GM23248 (cell line): ENCODE data around the gene FIP1L1. TPM values are rescaled to one million over a fixed set of nuclear protein-coding genes. Genes with fewer than 3 reads are reported as not detected.

ENCODE experiments used
- DNase-seq: peaks from one replicate; pipeline ENCODE4 v3.0.0-alpha.2; 2015
- H2AFZ ChIP-seq: fragments of 200-600 bp; sonication (generic); 2 replicates; pipeline ENCODE4 v1.6.1; 2016; ENCODE audit warnings: antibody characterized with exemption
- H3F3A ChIP-seq: fragments of 200-600 bp; sonication (generic); 2 replicates; pipeline ENCODE4 v1.6.1; 2016; ENCODE audit warnings: mild to moderate bottlenecking, antibody characterized with exemption, mixed run types; ENCODE audit not compliant: insufficient read depth
- H3K27ac ChIP-seq: fragments of 200-600 bp; sonication (generic); 2 replicates; pipeline ENCODE4 v1.5.1; 2016; ENCODE audit warnings: mild to moderate bottlenecking
- H3K27me3 ChIP-seq: fragments of 200-600 bp; sonication (generic); replicated peaks from 2 replicates; pipeline ENCODE4 v1.6.1; 2016; ENCODE audit warnings: mild to moderate bottlenecking; ENCODE audit not compliant: insufficient read depth
- H3K36me3 ChIP-seq: fragments of 200-600 bp; sonication (generic); 2 replicates; pipeline ENCODE4 v1.6.1; 2016; ENCODE audit warnings: low read depth, mild to moderate bottlenecking
- H3K4me1 ChIP-seq: fragments of 200-600 bp; sonication (generic); 2 replicates; pipeline ENCODE4 v1.6.1; 2016; ENCODE audit warnings: mild to moderate bottlenecking; ENCODE audit not compliant: insufficient read depth
- H3K4me2 ChIP-seq: fragments of 200-600 bp; sonication (generic); one replicate; pipeline ENCODE4 v1.6.1; 2016; ENCODE audit warnings: mild to moderate bottlenecking; ENCODE audit not compliant: unreplicated experiment
- H3K4me3 ChIP-seq: fragments of 200-600 bp; sonication (generic); 2 replicates; pipeline ENCODE4 v1.5.1; 2016; ENCODE audit warnings: mild to moderate bottlenecking
- H3K79me2 ChIP-seq: fragments of 200-600 bp; sonication (generic); 2 replicates; pipeline ENCODE4 v1.6.1; 2016; ENCODE audit warnings: mild to moderate bottlenecking; ENCODE audit not compliant: insufficient read depth
- H3K9ac ChIP-seq: fragments of 200-600 bp; sonication (generic); 2 replicates; pipeline ENCODE4 v1.6.1; 2016; ENCODE audit warnings: mild to moderate bottlenecking
- H3K9me2 ChIP-seq: fragments of 200-600 bp; sonication (generic); 2 replicates; pipeline ENCODE4 v1.6.1; 2016; ENCODE audit warnings: mixed run types, mild to moderate bottlenecking, moderate library complexity; ENCODE audit not compliant: insufficient read depth
- H3K9me3 ChIP-seq: fragments of 200-600 bp; sonication (generic); one replicate; pipeline ENCODE4 v1.6.1; 2017; ENCODE audit warnings: low read depth
- H4K20me1 ChIP-seq: fragments of 200-600 bp; sonication (generic); 2 replicates; pipeline ENCODE4 v1.6.0; 2016; ENCODE audit not compliant: insufficient read depth
- EZH2 ChIP-seq: fragments of 200-600 bp; sonication (generic); IDR thresholded peaks from 2 replicates; pipeline ENCODE4 v1.6.1; 2018; ENCODE audit warnings: antibody characterized with exemption, mild to moderate bottlenecking; ENCODE audit not compliant: insufficient read depth, poor library complexity, severe bottlenecking
- EZH2phosphoT487 ChIP-seq: fragments of 200-600 bp; sonication (generic); IDR thresholded peaks from 2 replicates; pipeline ENCODE4 v1.6.1; 2018; ENCODE audit warnings: antibody characterized with exemption, moderate library complexity, mild to moderate bottlenecking, low read depth; ENCODE audit not compliant: insufficient read depth
- WGBS, 2 experiments: methylation state at CpG; one replicate each; pipeline ENCODE4 v1.1.6; 2015 to 2017; ENCODE audit warnings: low lambda C conversion rate in 2 of 2, low coverage in 1 of 2; ENCODE audit errors: missing lambda C conversion rate in 2 of 2; 5-methylcytosine and 5-hydroxymethylcytosine counted together
- in situ Hi-C: fragments of 300-500 bp; cut with MboI; formaldehyde crosslinking; loops from 2 replicates; pipeline ENCODE4 v1.15.0; 2020
- polyA plus RNA-seq: library from polyadenylated mRNA; unstranded; fragments of >200 nt; fragmentation: Nextera tagmentation; extraction: Ambion mirVana; gene quantifications from 2 replicates; pipeline ENCODE4 v1.2.1, GENCODE V29; 2016
- total RNA-seq: library from RNA; depleted of rRNA; stranded (reverse); fragments of >200 nt; shearing (Covaris generic); gene quantifications from 2 replicates; pipeline ENCODE4 v1.2.3, GENCODE V29; 2014

Gene FIP1L1
- total and polyA plus RNA-seq, 2 experiments from 2014 or later = 55.2 to 67.6 TPM

DNA sequence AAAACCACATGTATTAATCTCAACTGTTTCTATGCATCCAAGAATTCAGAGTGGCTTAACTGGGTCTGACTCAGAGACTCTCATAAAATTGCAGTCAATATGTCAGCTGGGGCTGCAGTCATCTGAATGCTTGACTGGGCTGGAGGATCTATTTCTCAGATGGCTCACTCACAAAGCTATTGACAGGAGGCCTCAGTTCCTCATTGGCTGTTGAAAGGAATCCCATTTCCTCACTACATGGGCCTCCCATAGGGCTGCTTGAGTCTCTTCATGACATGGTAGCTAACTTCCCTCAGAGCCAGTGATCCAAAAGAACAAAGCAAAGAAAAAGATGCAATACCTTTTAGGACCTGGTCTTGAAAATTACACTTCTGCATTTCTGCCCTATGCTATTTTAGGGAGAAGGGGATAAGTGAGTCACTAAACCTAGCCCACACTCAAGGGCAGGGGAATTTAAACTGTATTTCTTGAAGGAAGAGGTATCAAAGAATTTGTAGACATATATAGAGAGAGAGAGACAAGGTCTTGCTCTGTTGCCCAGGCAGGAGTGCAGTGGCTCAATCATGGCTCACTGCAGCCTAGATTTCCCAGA, 21.4 kb upstream of the FIP1L1 start:
- Histone ChIP-seq H3K4me2 (no peak overlapping the region), H3K9me3 (no peaks in the 10 kb centered on the region), H3K27me3 (no peaks in the 10 kb centered on the region), H3K4me3 (no peak overlapping the region), H4K20me1 (no peaks in the 10 kb centered on the region), H3K4me1 (peaks cover 24% of the 10 kb centered on the region), H3K9ac (no peak overlapping the region), H3K79me2 (peaks cover 99% of the 10 kb centered on the region), H3K27ac (no peak overlapping the region), H3K9me2 (no peaks in the 10 kb centered on the region), H2AFZ (no peak overlapping the region), H3K36me3 (peaks cover 14% of the 10 kb centered on the region), H3F3A (peaks cover 6% of the 10 kb centered on the region; the same call in 1 of the 2 replicates)
- no peak for DNase-seq
- TF ChIP-seq EZH2phosphoT487 (no peak), EZH2 (no peak)
- in situ Hi-C loops = loop anchor here (25.0 kb wide), 1 partner anchor 344 kb away; no protein-coding TSS in a partner anchor

DNA sequence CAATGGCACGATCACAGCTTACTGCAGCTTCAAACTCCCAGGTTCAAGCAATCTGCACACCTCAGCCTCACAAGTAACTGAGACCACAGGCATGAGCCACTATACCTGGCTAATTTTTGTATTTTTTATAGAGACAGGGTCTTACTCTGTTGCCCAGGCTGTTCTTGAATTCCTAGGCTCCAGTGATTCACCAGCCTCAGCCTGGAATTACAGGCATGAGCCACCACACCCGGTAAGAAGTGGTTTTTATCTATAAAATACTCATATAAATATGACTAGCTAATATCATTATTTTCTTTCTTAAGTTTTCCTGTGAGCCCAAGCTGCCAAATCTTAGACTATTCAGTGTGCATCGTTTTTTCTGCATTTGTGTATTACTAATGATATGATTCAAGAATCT, 16.0 kb upstream of the FIP1L1 start:
- in situ Hi-C loops = loop anchor here (25.0 kb wide), 1 partner anchor 349 kb away; no protein-coding TSS in a partner anchor
- Histone ChIP-seq H2AFZ (no peak overlapping the region), H3K36me3 (no peaks in the 10 kb centered on the region), H3K9me2 (no peaks in the 10 kb centered on the region), H4K20me1 (no peaks in the 10 kb centered on the region), H3K9me3 (no peaks in the 10 kb centered on the region), H3F3A (peaks cover 14% of the 10 kb centered on the region; the same call in 1 of the 2 replicates), H3K27ac (peak overlapping the region; percentile 0; the same call in 1 of the 2 replicates), H3K4me2 (peak overlapping the region; percentile 95), H3K4me1 (peaks cover 47% of the 10 kb centered on the region), H3K79me2 (peaks cover 94% of the 10 kb centered on the region), H3K4me3 (peak overlapping the region; percentile 89), H3K9ac (peak overlapping the region; percentile 14; the same call in 1 of the 2 replicates), H3K27me3 (no peaks in the 10 kb centered on the region)
- TF ChIP-seq EZH2 (no peak), EZH2phosphoT487 (no peak)
- 53 to 57% methylated on average over 3 of the region's 3 CpGs for WGBS, 2 experiments
- DNase-seq = peak; percentile 65

DNA sequence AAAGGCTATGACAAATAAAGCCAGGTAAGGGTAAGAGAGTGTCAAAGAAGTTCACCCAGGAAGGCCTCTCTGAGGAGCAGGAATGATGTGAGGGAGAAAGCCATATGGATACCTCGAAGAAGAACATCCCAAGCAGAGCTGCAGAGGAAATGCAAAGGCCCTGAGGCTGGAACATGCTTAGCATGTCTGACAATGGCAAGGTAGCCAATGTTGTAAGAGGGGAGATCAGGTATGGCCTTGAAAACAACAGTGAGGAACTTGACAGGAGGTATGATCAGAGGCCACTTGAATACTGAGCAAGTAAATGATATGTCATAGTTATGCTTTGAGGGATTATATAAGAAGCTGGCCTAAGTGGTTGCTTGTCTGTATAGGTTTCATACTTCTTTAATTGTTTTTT, 15.3 kb upstream of the FIP1L1 start:
- no peak overlapping the region for H3K27ac ChIP-seq
- H3K4me3 ChIP-seq = peak overlapping the region; percentile 89
- WGBS, 2 experiments = 100% methylated on average over 1 of the region's 1 CpG
- peak overlapping the region; percentile 95 for H3K4me2 ChIP-seq
- H3K9me2 ChIP-seq = no peaks in the 10 kb centered on the region
- peak overlapping the region; percentile 14; the same call in 1 of the 2 replicates for H3K9ac ChIP-seq
- H3K36me3 ChIP-seq = no peaks in the 10 kb centered on the region
- in situ Hi-C loops = loop anchor here (25.0 kb wide), 1 partner anchor 350 kb away; no protein-coding TSS in a partner anchor
- no peaks in the 10 kb centered on the region for H3K9me3 ChIP-seq
- no peaks in the 10 kb centered on the region for H4K20me1 ChIP-seq
- DNase-seq = no peak
- H3F3A ChIP-seq = peaks cover 14% of the 10 kb centered on the region; the same call in 1 of the 2 replicates
- H3K4me1 ChIP-seq = peaks cover 47% of the 10 kb centered on the region
- TF ChIP-seq EZH2phosphoT487 (no peak), EZH2 (no peak)
- H3K27me3 ChIP-seq = no peaks in the 10 kb centered on the region
- peaks cover 87% of the 10 kb centered on the region for H3K79me2 ChIP-seq
- 0 out of 2 replicates have a peak overlapping the region, but pooled peaks have one; percentile 1 for H2AFZ ChIP-seq

DNA sequence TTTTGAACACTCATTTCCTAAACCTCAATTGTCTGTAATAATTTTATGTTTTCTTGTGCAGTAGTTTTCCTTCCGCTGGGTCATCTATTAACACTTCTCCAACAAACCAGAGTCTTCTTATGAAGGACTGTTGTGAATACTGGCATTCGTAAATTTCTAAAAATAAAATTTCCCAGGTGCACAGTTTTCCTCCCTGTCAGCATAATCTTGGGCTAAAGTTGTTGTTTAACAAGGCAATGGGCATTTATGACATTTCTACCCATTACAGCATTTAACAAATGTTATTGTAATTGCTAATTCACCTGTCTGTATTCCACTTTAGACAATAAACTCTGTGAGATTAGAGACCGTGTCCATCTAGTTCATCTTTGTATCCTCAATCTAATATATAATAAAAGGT, 12.8 kb upstream of the FIP1L1 start:
- peak overlapping the region; percentile 76 for H3K9ac ChIP-seq
- peak overlapping the region; percentile 89 for H3K4me3 ChIP-seq
- peak overlapping the region; percentile 99 for H2AFZ ChIP-seq
- no peaks in the 10 kb centered on the region for H3K9me2 ChIP-seq
- H3K4me2 ChIP-seq = peak overlapping the region; percentile 95
- no peaks in the 10 kb centered on the region for H3K27me3 ChIP-seq
- peaks cover 8% of the 10 kb centered on the region; the same call in 1 of the 2 replicates for H3F3A ChIP-seq
- no peak for TF ChIP-seq EZH2phosphoT487
- TF ChIP-seq EZH2 = no peak
- WGBS, 2 experiments = 32% methylated on average over 3 of the region's 3 CpGs
- DNase-seq = no peak
- H3K36me3 ChIP-seq = no peaks in the 10 kb centered on the region
- no peaks in the 10 kb centered on the region for H3K9me3 ChIP-seq
- H3K79me2 ChIP-seq = peaks cover 62% of the 10 kb centered on the region
- no peaks in the 10 kb centered on the region for H4K20me1 ChIP-seq
- peaks cover 32% of the 10 kb centered on the region for H3K4me1 ChIP-seq
- H3K27ac ChIP-seq = no peak overlapping the region
- in situ Hi-C loops = loop anchor here (25.0 kb wide), 1 partner anchor 352 kb away; no protein-coding TSS in a partner anchor
